Activated CD8-positive, alpha-beta T cell treated with anti-CD3 and anti-CD28 coated beads for 36 hours (primary cell): Measurements from ENCODE around the gene TMEM217. TPM values are rescaled to one million over a fixed set of nuclear protein-coding genes. Genes with fewer than 3 reads are reported as not detected.

ENCODE experiments used
- ATAC-seq: fragments of 200-7000 bp; cut with Tn5 transposase; one replicate; pipeline ENCODE4 v1.10.0; 2021; ENCODE audit warnings: mild to moderate bottlenecking, moderate library complexity
- CTCF ChIA-PET: fragments of 350-600 bp; sonication (Branson Sonifier 250); formaldehyde crosslinking; loops from one replicate; lab custom pipeline; 2021; ENCODE audit warnings: antibody characterized with exemption; lab: Charles Lee
- POLR2A ChIA-PET: fragments of 350-600 bp; sonication (Branson Sonifier 250); formaldehyde crosslinking; loops from one replicate; lab custom pipeline; 2021; ENCODE audit warnings: antibody characterized with exemption; lab: Charles Lee
- DNase-seq: peaks from one replicate; pipeline ENCODE4 v3.0.0-alpha.2; 2020
- H3K27ac Mint-ChIP-seq: one replicate; pipeline ENCODE4 v1.8.0; 2021; ENCODE audit warnings: mild to moderate bottlenecking, mixed read lengths
- H3K27me3 Mint-ChIP-seq: one replicate; pipeline ENCODE4 v1.8.0; 2021; ENCODE audit warnings: mixed read lengths
- H3K36me3 Mint-ChIP-seq: one replicate; pipeline ENCODE4 v1.8.0; 2021; ENCODE audit warnings: low read depth, mixed read lengths
- H3K4me1 Mint-ChIP-seq: one replicate; pipeline ENCODE4 v1.8.0; 2021; ENCODE audit warnings: low read depth, mixed read lengths
- H3K4me3 Mint-ChIP-seq: one replicate; pipeline ENCODE4 v1.8.0; 2021; ENCODE audit warnings: mild to moderate bottlenecking, moderate library complexity, mixed read lengths
- H3K9me3 Mint-ChIP-seq: one replicate; pipeline ENCODE4 v1.8.0; 2021; ENCODE audit warnings: mixed read lengths
- CTCF ChIP-seq: fragments of 200-600 bp; IDR thresholded peaks from one replicate; pipeline ENCODE4 v1.8.0; 2022; ENCODE audit warnings: antibody characterized with exemption, mild to moderate bottlenecking
- intact Hi-C: fragments of 100-400 bp; cut with micrococcal nuclease; formaldehyde crosslinking; loops from one replicate; pipeline ENCODE4 v1.10.0; 2022
- total RNA-seq, 2 experiments: library from RNA; stranded (reverse); gene quantifications; one replicate each; pipeline ENCODE4 v1.2.3, GENCODE V29; 2021

The TMEM217 gene
- total RNA-seq, 2 experiments from 2014 or later: 4.0 to 5.7 TPM

- ChIA-PET CTCF (interaction anchor here (1.7 kb wide), 1 partner anchor 27 kb away, joined by 6 read pairs; no protein-coding TSS in a partner anchor), POLR2A (interaction anchor here (0.9 kb wide), 1 partner anchor 252 kb away, joined by 3 read pairs; the partner anchor contains the start of gene MTCH1)
- no peak overlapping the region for H3K27ac Mint-ChIP-seq
- no peak overlapping the region for H3K4me3 Mint-ChIP-seq
- TF ChIP-seq CTCF: no peak
- H3K9me3 Mint-ChIP-seq: no peaks in the 10 kb centered on the region
- no peak for ATAC-seq
- intact Hi-C loops: no loop called here
- H3K27me3 Mint-ChIP-seq: no peaks in the 10 kb centered on the region
- no peak for DNase-seq
- H3K4me1 Mint-ChIP-seq: peaks cover 41% of the 10 kb centered on the region
- no peaks in the 10 kb centered on the region for H3K36me3 Mint-ChIP-seq
Measured at GRCh38 chr6:37237789-37238188, 20.2 kb downstream of the TMEM217 start.

- no peaks in the 10 kb centered on the region for H3K36me3 Mint-ChIP-seq
- no peak for ATAC-seq
- intact Hi-C loops: no loop called here
- H3K4me3 Mint-ChIP-seq: no peak overlapping the region
- peaks cover 32% of the 10 kb centered on the region for H3K4me1 Mint-ChIP-seq
- CTCF ChIA-PET: interaction anchor here (0.6 to 1.7 kb wide), 4 partner anchors 14 to 455 kb away, joined by 3 to 6 read pairs (median 3); no protein-coding TSS in a partner anchor
- H3K27ac Mint-ChIP-seq: no peak overlapping the region
- no peak for DNase-seq
- no peak for TF ChIP-seq CTCF
- H3K9me3 Mint-ChIP-seq: no peaks in the 10 kb centered on the region
- H3K27me3 Mint-ChIP-seq: no peaks in the 10 kb centered on the region
- POLR2A ChIA-PET: interaction anchor here (0.7 to 0.9 kb wide), 2 partner anchors 223 to 251 kb away, joined by 3 read pairs; partner anchors contain the start of gene MTCH1
Measured at GRCh38 chr6:37236921-37237320, 21.0 kb downstream of the TMEM217 start.

- Mint-ChIP-seq H3K4me1 (peaks cover 20% of the 10 kb centered on the region), H3K27me3 (no peaks in the 10 kb centered on the region), H3K9me3 (no peaks in the 10 kb centered on the region), H3K27ac (no peak overlapping the region), H3K4me3 (no peak overlapping the region), H3K36me3 (no peaks in the 10 kb centered on the region)
- CTCF ChIA-PET: interaction anchor here (0.8 to 1.6 kb wide), 2 partner anchors 92 to 215 kb away, joined by 3 to 4 read pairs; no protein-coding TSS in a partner anchor
- intact Hi-C loops: no loop called here
- no peak for ATAC-seq
- POLR2A ChIA-PET: no interaction called here
- no peak for DNase-seq
- no peak for TF ChIP-seq CTCF
Measured at GRCh38 chr6:37233541-37233940, 24.4 kb downstream of the TMEM217 start.

- no peak for TF ChIP-seq CTCF
- H3K27ac Mint-ChIP-seq: no peak overlapping the region
- H3K9me3 Mint-ChIP-seq: no peaks in the 10 kb centered on the region
- ChIA-PET CTCF (interaction anchor here (0.8 kb wide), 1 partner anchor 93 kb away, joined by 4 read pairs; no protein-coding TSS in a partner anchor), POLR2A (interaction anchor here (0.8 kb wide), 1 partner anchor 10 kb away, joined by 3 read pairs; no protein-coding TSS in a partner anchor)
- DNase-seq (no peak), ATAC-seq (no peak)
- H3K27me3 Mint-ChIP-seq: no peaks in the 10 kb centered on the region
- intact Hi-C loops: no loop called here
- H3K4me3 Mint-ChIP-seq: no peak overlapping the region
- H3K36me3 Mint-ChIP-seq: no peaks in the 10 kb centered on the region
- H3K4me1 Mint-ChIP-seq: peaks cover 15% of the 10 kb centered on the region
Measured at GRCh38 chr6:37232430-37233017, 25.4 kb downstream of the TMEM217 start.

GRCh38 chr6:37230104-37230503 lies 27.8 kb downstream of the TMEM217 start:
- H3K27me3 Mint-ChIP-seq: no peaks in the 10 kb centered on the region
- no peaks in the 10 kb centered on the region for H3K36me3 Mint-ChIP-seq
- peaks cover 7% of the 10 kb centered on the region for H3K4me1 Mint-ChIP-seq
- DNase-seq: no peak
- POLR2A ChIA-PET: no interaction called here
- ATAC-seq: no peak
- H3K9me3 Mint-ChIP-seq: no peaks in the 10 kb centered on the region
- H3K27ac Mint-ChIP-seq: no peak overlapping the region
- TF ChIP-seq CTCF: no peak
- CTCF ChIA-PET: no interaction called here
- intact Hi-C loops: no loop called here
- no peak overlapping the region for H3K4me3 Mint-ChIP-seq
